H9 (cell line): Measurements from ENCODE around the gene IMMP1L. TPM values are rescaled to one million over a fixed set of nuclear protein-coding genes. Genes with fewer than 3 reads are reported as not detected.

Experiments
- DNase-seq: peaks from one replicate; pipeline ENCODE4 v3.0.0-alpha.2; 2017
- H2AFZ ChIP-seq: one replicate; pipeline ENCODE4 v1.6.1; 2013; ENCODE audit warnings: mild to moderate bottlenecking, low read length, control low read depth, moderate library complexity
- H2AK5ac ChIP-seq: 2 replicates; pipeline ENCODE4 v1.6.1; 2013; ENCODE audit warnings: low read length, control low read depth, mixed read lengths; ENCODE audit not compliant: insufficient read length
- H2BK120ac ChIP-seq: one replicate; pipeline ENCODE4 v1.6.1; 2013; ENCODE audit warnings: low read depth, mild to moderate bottlenecking, low read length, control low read depth, inconsistent platforms; ENCODE audit not compliant: poor library complexity, severe bottlenecking
- H2BK12ac ChIP-seq: 2 replicates; pipeline ENCODE4 v1.6.1; 2013; ENCODE audit warnings: low read length, control low read depth, mixed read lengths, low read depth; ENCODE audit not compliant: insufficient read length
- H2BK15ac ChIP-seq: 2 replicates; pipeline ENCODE4 v1.6.1; 2013; ENCODE audit warnings: low read depth, low read length, control low read depth
- H2BK20ac ChIP-seq: one replicate; pipeline ENCODE4 v1.6.1; 2013; ENCODE audit warnings: low read depth, mild to moderate bottlenecking, low read length, control low read depth, inconsistent platforms; ENCODE audit not compliant: poor library complexity, severe bottlenecking
- H2BK5ac ChIP-seq: 2 replicates; pipeline ENCODE4 v1.6.1; 2013; ENCODE audit warnings: low read length, control low read depth, mixed read lengths; ENCODE audit not compliant: insufficient read length
- H3K14ac ChIP-seq: 2 replicates; pipeline ENCODE4 v1.6.1; 2013; ENCODE audit warnings: low read length, control low read depth; ENCODE audit not compliant: insufficient read depth
- H3K18ac ChIP-seq: 2 replicates; pipeline ENCODE4 v1.6.1; 2013; ENCODE audit warnings: low read depth, mild to moderate bottlenecking, mixed read lengths, low read length, control low read depth; ENCODE audit not compliant: insufficient read length
- H3K23ac ChIP-seq: 2 replicates; pipeline ENCODE4 v1.6.1; 2013; ENCODE audit warnings: low read length, control low read depth, mixed read lengths, low read depth; ENCODE audit not compliant: insufficient read length
- H3K23me2 ChIP-seq: 2 replicates; pipeline ENCODE4 v1.6.1; 2013; ENCODE audit warnings: low read depth, mild to moderate bottlenecking, mixed read lengths, low read length, control low read depth; ENCODE audit not compliant: insufficient read length, poor library complexity, severe bottlenecking
- H3K27ac ChIP-seq: 2 replicates; pipeline ENCODE4 v1.5.1; 2013; ENCODE audit warnings: low read length, control low read depth, mixed read lengths, low read depth; ENCODE audit not compliant: insufficient read length
- H3K27me3 ChIP-seq: 2 replicates; pipeline ENCODE4 v1.6.1; 2013; ENCODE audit warnings: low read length, control low read depth, inconsistent platforms; ENCODE audit not compliant: insufficient read depth
- H3K4ac ChIP-seq: 2 replicates; pipeline ENCODE4 v1.6.1; 2013; ENCODE audit warnings: low read depth, mild to moderate bottlenecking, control low read depth, inconsistent platforms, low read length, moderate library complexity
- H3K4me1 ChIP-seq: 2 replicates; pipeline ENCODE4 v1.6.1; 2013; ENCODE audit warnings: low read length, control low read depth, inconsistent platforms; ENCODE audit not compliant: insufficient read depth
- H3K4me2 ChIP-seq: 2 replicates; pipeline ENCODE4 v1.6.1; 2013; ENCODE audit warnings: low read length, control low read depth, mixed read lengths; ENCODE audit not compliant: insufficient read length, insufficient read depth
- H3K56ac ChIP-seq: 2 replicates; pipeline ENCODE4 v1.6.1; 2013; ENCODE audit warnings: low read depth, mild to moderate bottlenecking, mixed read lengths, low read length, control low read depth; ENCODE audit not compliant: insufficient read length
- H3K79me1 ChIP-seq: 2 replicates; pipeline ENCODE4 v1.6.1; 2013; ENCODE audit warnings: low read depth, mild to moderate bottlenecking, moderate library complexity, low read length, control low read depth, inconsistent platforms; ENCODE audit not compliant: insufficient read depth, poor library complexity, severe bottlenecking
- H3K79me2 ChIP-seq: 2 replicates; pipeline ENCODE4 v1.6.1; 2013; ENCODE audit warnings: low read length, control low read depth, inconsistent platforms; ENCODE audit not compliant: insufficient read depth
- H3K9ac ChIP-seq: 2 replicates; pipeline ENCODE4 v1.6.1; 2013; ENCODE audit warnings: low read length, control low read depth, mixed read lengths; ENCODE audit not compliant: insufficient read length; ENCODE audit errors: extremely low read depth
- H3K9me3 ChIP-seq: one replicate; pipeline ENCODE4 v1.6.1; 2013; ENCODE audit warnings: low read depth, low read length, inconsistent platforms; ENCODE audit not compliant: control insufficient read depth
- H3T11ph ChIP-seq: one replicate; pipeline ENCODE4 v1.6.1; 2013; ENCODE audit warnings: mild to moderate bottlenecking, low read length, control low read depth, inconsistent platforms
- H4K20me1 ChIP-seq: one replicate; pipeline ENCODE4 v1.6.1; 2013; ENCODE audit not compliant: control insufficient read depth, insufficient read length, insufficient read depth
- H4K5ac ChIP-seq: 2 replicates; pipeline ENCODE4 v1.6.1; 2013; ENCODE audit warnings: low read depth, mild to moderate bottlenecking, mixed read lengths, low read length, control low read depth; ENCODE audit not compliant: insufficient read length
- H4K8ac ChIP-seq: replicated peaks from 2 replicates; pipeline ENCODE4 v1.6.1; 2013; ENCODE audit warnings: low read length, control low read depth, mixed read lengths, low read depth; ENCODE audit not compliant: insufficient read length
- H4K91ac ChIP-seq: 2 replicates; pipeline ENCODE4 v1.6.1; 2013; ENCODE audit warnings: low read depth, mild to moderate bottlenecking, moderate library complexity, mixed read lengths, low read length, control low read depth; ENCODE audit not compliant: insufficient read length
- H3K27ac Mint-ChIP-seq, 3 experiments: 2 replicates in 2 of 3; 3 replicates in 1 of 3; pipeline ENCODE4 v1.8.0; 2020 to 2021; ENCODE audit warnings: mixed read lengths in 3 of 3, mild to moderate bottlenecking in 1 of 3, moderate library complexity in 1 of 3
- H3K27me3 Mint-ChIP-seq: 2 replicates; pipeline ENCODE4 v1.8.0; 2021; ENCODE audit warnings: low read depth, mild to moderate bottlenecking, moderate library complexity, mixed read lengths
- H3K36me3 Mint-ChIP-seq, 3 experiments: 2 replicates in 2 of 3; 3 replicates in 1 of 3; pipeline ENCODE4 v1.8.0; 2020 to 2021; ENCODE audit warnings: low read depth in 3 of 3, mixed read lengths in 3 of 3; ENCODE audit not compliant: insufficient read depth in 1 of 3
- H3K4me1 Mint-ChIP-seq, 2 experiments: 2 replicates each; pipeline ENCODE4 v1.8.0; 2020; ENCODE audit warnings: mixed read lengths in 2 of 2
- H3K4me3 Mint-ChIP-seq, 2 experiments: 2 replicates in 1 of 2; 3 replicates in 1 of 2; pipeline ENCODE4 v1.8.0; 2020 to 2021; ENCODE audit warnings: mild to moderate bottlenecking in 2 of 2, mixed read lengths in 2 of 2, moderate library complexity in 1 of 2
- H3K9me3 Mint-ChIP-seq, 2 experiments: 2 replicates in 1 of 2; 3 replicates in 1 of 2; pipeline ENCODE4 v1.8.0; 2020; ENCODE audit warnings: mild to moderate bottlenecking in 2 of 2, mixed read lengths in 2 of 2, moderate library complexity in 1 of 2
- WGBS: extraction: QIAGEN DNeasy Blood & Tissue Kit; methylation state at CpG from one replicate; pipeline ENCODE4 v1.1.7; 2013; ENCODE audit warnings: missing lambda C conversion rate, low lambda C conversion rate, mixed read lengths; ENCODE audit not compliant: insufficient read length; ENCODE audit errors: extremely low coverage; 5-methylcytosine and 5-hydroxymethylcytosine counted together
- total RNA-seq: library from RNA; stranded (reverse); gene quantifications from 2 replicates; pipeline ENCODE4 v1.2.1, GENCODE V29; 2021
- TF ChIP-seq, protein P1 (sequence below): fragments of 200-600 bp; sonication (generic); conservative IDR thresholded peaks from 3 replicates; pipeline ENCODE4 v1.8.0; 2021; ENCODE audit warnings: antibody characterized with exemption, mild to moderate bottlenecking

Gene IMMP1L
- total RNA-seq, 1 experiment from 2014 or later = 27.0 TPM

- no peak overlapping the region for H3K23ac ChIP-seq
- H3K4me3 Mint-ChIP-seq = no peak overlapping the region
- no peaks in the 10 kb centered on the region for H3K27me3 Mint-ChIP-seq
- no peak overlapping the region for H2BK120ac ChIP-seq
- TF ChIP-seq, protein P1, sequence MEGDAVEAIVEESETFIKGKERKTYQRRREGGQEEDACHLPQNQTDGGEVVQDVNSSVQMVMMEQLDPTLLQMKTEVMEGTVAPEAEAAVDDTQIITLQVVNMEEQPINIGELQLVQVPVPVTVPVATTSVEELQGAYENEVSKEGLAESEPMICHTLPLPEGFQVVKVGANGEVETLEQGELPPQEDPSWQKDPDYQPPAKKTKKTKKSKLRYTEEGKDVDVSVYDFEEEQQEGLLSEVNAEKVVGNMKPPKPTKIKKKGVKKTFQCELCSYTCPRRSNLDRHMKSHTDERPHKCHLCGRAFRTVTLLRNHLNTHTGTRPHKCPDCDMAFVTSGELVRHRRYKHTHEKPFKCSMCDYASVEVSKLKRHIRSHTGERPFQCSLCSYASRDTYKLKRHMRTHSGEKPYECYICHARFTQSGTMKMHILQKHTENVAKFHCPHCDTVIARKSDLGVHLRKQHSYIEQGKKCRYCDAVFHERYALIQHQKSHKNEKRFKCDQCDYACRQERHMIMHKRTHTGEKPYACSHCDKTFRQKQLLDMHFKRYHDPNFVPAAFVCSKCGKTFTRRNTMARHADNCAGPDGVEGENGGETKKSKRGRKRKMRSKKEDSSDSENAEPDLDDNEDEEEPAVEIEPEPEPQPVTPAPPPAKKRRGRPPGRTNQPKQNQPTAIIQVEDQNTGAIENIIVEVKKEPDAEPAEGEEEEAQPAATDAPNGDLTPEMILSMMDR = no peak
- H4K5ac ChIP-seq = no peak overlapping the region
- peaks cover 18 to 26% of the 10 kb centered on the region in 2 experiments for H3K9me3 Mint-ChIP-seq
- no peak for DNase-seq
- no peak overlapping the region for H4K91ac ChIP-seq
- H3K4me1 ChIP-seq = peaks cover 2% of the 10 kb centered on the region; the same call in 1 of the 2 replicates
- H3K36me3 Mint-ChIP-seq = peaks cover 34 to 40% (median 36%) of the 10 kb centered on the region in 3 experiments
- H3K14ac ChIP-seq = no peak overlapping the region
- no peak overlapping the region for H4K8ac ChIP-seq
- H3K79me2 ChIP-seq = no peaks in the 10 kb centered on the region; the same call in 1 of the 2 replicates
- H3K4me1 Mint-ChIP-seq = peaks cover 11 to 17% of the 10 kb centered on the region in 2 experiments
- no peak overlapping the region for H3K9ac ChIP-seq
- no peak overlapping the region for H3K18ac ChIP-seq
- no peak overlapping the region for H3K27ac ChIP-seq
- H3K4ac ChIP-seq = no peak overlapping the region
- H3K56ac ChIP-seq = no peak overlapping the region
- no peaks in the 10 kb centered on the region for H3K27me3 ChIP-seq
- no peak overlapping the region for H3K4me2 ChIP-seq
- H2BK12ac ChIP-seq = no peak overlapping the region
- H4K20me1 ChIP-seq = no peaks in the 10 kb centered on the region
- H2BK5ac ChIP-seq = no peak overlapping the region
- H3K23me2 ChIP-seq = no peaks in the 10 kb centered on the region
- H3K27ac Mint-ChIP-seq = no peak overlapping the region
- H2BK15ac ChIP-seq = no peak overlapping the region
- no peak overlapping the region for H3T11ph ChIP-seq
- WGBS = no CpG with 5 or more reads among the region's 4 CpGs
- no peak overlapping the region for H2BK20ac ChIP-seq
- no peak overlapping the region for H2AFZ ChIP-seq
- no peaks in the 10 kb centered on the region for H3K9me3 ChIP-seq
- H2AK5ac ChIP-seq = no peak overlapping the region
- H3K79me1 ChIP-seq = peaks cover 2% of the 10 kb centered on the region
Observed at GRCh38 chr11:31493235-31493634, 16.2 kb downstream of the IMMP1L start.
